Natural killer cell treated with Interleukin-12 subunit alpha and Interleukin-12 subunit beta and Interleukin-15 and Interleukin-18, amount 100 ng/mL, for 72 hours (primary cell): ENCODE measurements around the gene APEX2. TPM values are rescaled to one million over a fixed set of nuclear protein-coding genes. Genes with fewer than 3 reads are reported as not detected.

Source experiments
- ATAC-seq, 2 donors: fragments of 150-1000 bp; cut with Tn5 transposase in 1 of 2; sonication (Bioruptor Pico), chemical (Tn5 transposase) in 1 of 2; 2 replicates each; pipeline ENCODE4 v1.10.0; 2021
- DNase-seq: peaks from one replicate; pipeline ENCODE4 v3.0.0; 2022; ENCODE audit warnings: low spot score
- H3K27ac Mint-ChIP-seq, 2 donors: 1 replicate in 1 of 2; 2 replicates in 1 of 2; pipeline ENCODE4 v1.8.0; 2022; ENCODE audit warnings: mixed read lengths in 2 of 2, mild to moderate bottlenecking in 1 of 2, moderate library complexity in 1 of 2
- H3K27me3 Mint-ChIP-seq, 2 donors: 1 replicate in 1 of 2; 2 replicates in 1 of 2; pipeline ENCODE4 v1.8.0; 2022; ENCODE audit warnings: mixed read lengths in 2 of 2
- H3K36me3 Mint-ChIP-seq: one replicate; pipeline ENCODE4 v1.8.0; 2022; ENCODE audit warnings: mixed read lengths
- H3K4me1 Mint-ChIP-seq, 2 donors: 1 replicate in 1 of 2; 2 replicates in 1 of 2; pipeline ENCODE4 v1.8.0; 2022; ENCODE audit warnings: low read depth in 2 of 2, mixed read lengths in 2 of 2, mild to moderate bottlenecking in 1 of 2
- H3K4me3 Mint-ChIP-seq: one replicate; pipeline ENCODE4 v1.8.0; 2022; ENCODE audit warnings: mixed read lengths
- H3K9me3 Mint-ChIP-seq: 2 replicates; pipeline ENCODE4 v1.8.0; 2022; ENCODE audit warnings: mixed read lengths
- total RNA-seq, 2 donors: library from RNA; stranded (reverse); gene quantifications; one replicate each; pipeline ENCODE4 v1.2.3, GENCODE V29; 2022

The APEX2 gene
- total RNA-seq, 2 donors from 2014 or later = 24.1 to 34.1 TPM

DNA sequence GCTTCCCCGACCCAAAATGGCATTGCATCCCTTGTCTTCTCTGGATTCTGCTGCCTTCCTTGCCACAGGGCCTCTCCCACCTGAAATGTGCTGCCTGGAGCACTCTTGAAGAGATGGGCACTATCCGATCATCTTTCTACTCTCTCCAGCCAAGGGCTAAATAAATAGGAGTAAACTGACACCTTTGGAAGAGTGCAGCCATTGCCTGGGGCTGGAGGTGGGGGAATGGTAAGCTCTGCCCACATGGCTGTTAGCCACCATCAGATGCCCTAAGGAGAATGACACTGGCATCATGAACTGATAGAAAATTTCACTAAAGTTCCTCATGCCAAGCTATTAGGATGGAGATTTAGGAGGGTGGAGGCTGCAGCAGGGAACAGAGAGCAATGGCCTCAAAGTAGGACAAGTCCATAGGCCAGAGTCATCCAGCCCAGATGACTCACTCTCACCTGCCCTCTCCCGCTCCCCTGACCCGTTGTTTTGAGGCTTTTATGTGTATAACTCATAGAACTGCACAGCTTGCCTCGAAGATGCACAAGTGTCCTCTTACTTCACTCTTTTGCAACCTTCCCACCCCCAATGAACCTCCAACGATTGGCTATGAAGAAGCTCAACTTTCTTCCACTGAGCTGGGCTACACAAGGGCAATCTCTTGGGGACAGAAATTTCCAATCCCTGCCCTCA lies 5.4 kb upstream of the APEX2 start:
- no peaks in the 10 kb centered on the region for H3K36me3 Mint-ChIP-seq
- H3K4me1 Mint-ChIP-seq = peaks cover 2 to 7% of the 10 kb centered on the region in 2 donors
- no peak overlapping the region for H3K4me3 Mint-ChIP-seq
- ATAC-seq = no peak
- H3K9me3 Mint-ChIP-seq = no peaks in the 10 kb centered on the region
- H3K27ac Mint-ChIP-seq = no peak overlapping the region
- H3K27me3 Mint-ChIP-seq = peaks cover 0 to 8% of the 10 kb centered on the region in 2 donors
- DNase-seq = no peak

DNA sequence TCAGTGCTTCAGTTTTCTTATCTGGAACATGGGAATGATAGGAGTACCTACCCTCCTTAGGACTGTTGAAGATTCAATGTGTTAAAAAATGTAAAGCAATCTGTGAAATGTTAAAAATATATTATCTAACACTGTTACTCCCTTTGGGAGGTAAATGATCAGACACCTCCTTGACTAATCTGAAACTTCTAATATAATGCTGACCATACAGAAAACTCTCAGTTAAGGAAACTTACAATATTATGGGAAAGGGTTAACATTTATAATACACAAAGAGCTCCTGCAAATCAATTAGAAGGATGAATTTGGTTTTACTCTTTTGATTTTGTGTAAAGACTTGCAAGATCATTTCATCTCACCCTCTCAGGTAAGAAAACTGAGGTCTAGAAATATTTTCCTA lies 4.5 kb upstream of the APEX2 start:
- Mint-ChIP-seq H3K4me3 (no peak overlapping the region), H3K4me1 (peaks cover 6 to 11% of the 10 kb centered on the region in 2 donors), H3K27ac (no peak overlapping the region), H3K27me3 (peaks cover 0 to 10% of the 10 kb centered on the region in 2 donors), H3K36me3 (peaks cover 3% of the 10 kb centered on the region), H3K9me3 (no peaks in the 10 kb centered on the region)
- DNase-seq (no peak), ATAC-seq (no peak)

DNA sequence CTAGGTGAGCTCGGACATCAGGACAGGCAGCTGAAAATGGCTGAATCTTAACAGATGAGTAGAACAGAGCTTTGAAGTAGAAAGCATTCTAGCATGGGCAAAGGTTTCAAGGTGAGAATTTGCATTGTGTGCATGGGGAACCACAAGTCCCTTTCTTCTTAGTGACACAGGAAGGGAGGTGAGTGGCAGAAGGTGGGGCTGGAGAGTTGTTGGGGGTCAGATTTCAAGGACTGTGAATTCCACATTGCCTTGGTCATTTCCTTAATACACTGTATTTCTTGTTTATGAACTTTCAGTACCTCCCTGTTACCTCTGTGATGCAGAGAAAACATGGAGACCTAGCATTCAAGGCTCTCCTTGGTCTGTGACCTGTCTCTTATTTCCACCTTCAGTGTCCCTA lies 4.1 kb downstream of the APEX2 start:
- no peak for ATAC-seq
- DNase-seq = no peak
- Mint-ChIP-seq H3K27ac (peak overlapping the region in 1 of 2 donors; percentile 40), H3K9me3 (no peaks in the 10 kb centered on the region), H3K4me1 (peaks cover 23 to 27% of the 10 kb centered on the region in 2 donors), H3K36me3 (peaks cover 23% of the 10 kb centered on the region), H3K4me3 (no peak overlapping the region), H3K27me3 (peaks cover 0 to 7% of the 10 kb centered on the region in 2 donors)

DNA sequence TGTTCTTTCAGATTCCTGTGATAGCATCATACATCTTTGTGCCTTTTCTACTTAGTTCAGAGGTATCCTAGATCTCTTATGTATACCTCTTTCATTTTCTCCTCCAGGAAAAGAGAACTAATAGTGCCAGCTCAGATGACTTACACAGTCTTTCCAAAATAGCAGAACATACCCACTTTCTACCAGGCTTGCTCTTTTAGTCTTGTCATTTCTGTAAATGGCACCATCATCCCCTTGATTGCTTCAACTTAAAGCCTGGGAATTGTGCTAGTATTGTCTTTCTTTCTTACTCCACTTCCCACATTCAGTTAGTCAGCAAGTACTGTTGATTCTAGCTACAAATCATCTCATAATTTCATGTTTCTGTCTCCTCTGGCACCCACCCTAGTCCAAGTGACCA lies 5.1 kb downstream of the APEX2 start:
- Mint-ChIP-seq H3K27ac (no peak overlapping the region), H3K4me3 (no peak overlapping the region), H3K27me3 (peaks cover 0 to 7% of the 10 kb centered on the region in 2 donors), H3K9me3 (no peaks in the 10 kb centered on the region), H3K4me1 (peaks cover 22 to 23% of the 10 kb centered on the region in 2 donors), H3K36me3 (peaks cover 23% of the 10 kb centered on the region)
- DNase-seq = no peak
- ATAC-seq = no peak

DNA sequence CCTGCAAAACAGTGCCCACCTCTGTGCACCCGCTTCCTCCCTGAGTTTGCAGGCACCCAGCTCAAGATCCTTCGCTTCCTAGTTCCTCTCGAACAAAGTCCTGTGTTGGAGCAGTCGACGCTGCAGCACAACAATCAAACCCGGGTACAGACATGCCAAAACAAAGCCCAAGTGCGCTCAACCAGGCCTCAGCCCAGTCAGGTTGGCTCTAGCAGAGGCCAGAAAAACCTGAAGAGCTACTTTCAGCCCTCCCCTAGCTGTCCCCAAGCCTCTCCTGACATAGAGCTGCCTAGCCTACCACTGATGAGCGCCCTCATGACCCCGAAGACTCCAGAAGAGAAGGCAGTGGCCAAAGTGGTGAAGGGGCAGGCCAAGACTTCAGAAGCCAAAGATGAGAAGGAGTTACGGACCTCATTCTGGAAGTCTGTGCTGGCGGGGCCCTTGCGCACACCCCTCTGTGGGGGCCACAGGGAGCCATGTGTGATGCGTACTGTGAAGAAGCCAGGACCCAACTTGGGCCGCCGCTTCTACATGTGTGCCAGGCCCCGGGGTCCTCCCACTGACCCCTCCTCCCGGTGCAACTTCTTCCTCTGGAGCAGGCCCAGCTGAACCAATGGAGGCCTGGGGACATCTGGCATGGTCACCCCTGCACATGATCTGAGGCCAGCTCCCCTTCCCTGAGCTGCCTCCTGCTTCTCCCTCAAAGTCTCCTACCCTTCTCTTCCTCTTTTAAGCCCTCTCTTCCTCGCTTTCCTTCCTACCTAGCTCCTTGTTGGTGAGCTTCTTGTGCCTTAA lies 6.9 kb downstream of the APEX2 start:
- Mint-ChIP-seq H3K4me3 (no peak overlapping the region), H3K4me1 (peaks cover 10% of the 10 kb centered on the region in 2 donors), H3K9me3 (no peaks in the 10 kb centered on the region), H3K27ac (no peak overlapping the region), H3K36me3 (peaks cover 16% of the 10 kb centered on the region), H3K27me3 (no peaks in the 10 kb centered on the region)
- no peak for DNase-seq
- ATAC-seq = no peak

DNA sequence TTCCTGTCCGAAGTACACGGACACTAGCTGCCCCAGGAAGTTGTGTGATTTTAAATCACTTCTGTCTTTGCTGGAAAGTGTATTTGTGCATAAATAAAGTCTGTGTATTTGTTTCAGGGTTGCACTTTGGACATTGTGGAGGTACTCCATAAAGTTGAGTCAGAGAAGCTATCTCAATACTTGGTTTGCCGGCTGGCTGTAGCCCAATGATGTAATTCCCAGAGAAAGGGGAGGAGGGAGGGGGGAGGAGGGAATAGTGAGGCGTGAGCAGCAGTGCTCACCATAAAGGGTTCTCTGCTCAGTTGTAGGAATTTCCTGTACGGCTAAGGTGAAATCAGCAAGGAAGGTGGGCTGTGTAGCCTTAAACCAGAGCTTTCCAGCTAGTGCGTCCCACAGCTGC lies 7.5 kb downstream of the APEX2 start:
- no peak for DNase-seq
- Mint-ChIP-seq H3K36me3 (peaks cover 16% of the 10 kb centered on the region), H3K4me1 (peaks cover 10% of the 10 kb centered on the region in 2 donors), H3K9me3 (no peaks in the 10 kb centered on the region), H3K4me3 (no peak overlapping the region), H3K27ac (no peak overlapping the region), H3K27me3 (no peaks in the 10 kb centered on the region)
- ATAC-seq = no peak

DNA sequence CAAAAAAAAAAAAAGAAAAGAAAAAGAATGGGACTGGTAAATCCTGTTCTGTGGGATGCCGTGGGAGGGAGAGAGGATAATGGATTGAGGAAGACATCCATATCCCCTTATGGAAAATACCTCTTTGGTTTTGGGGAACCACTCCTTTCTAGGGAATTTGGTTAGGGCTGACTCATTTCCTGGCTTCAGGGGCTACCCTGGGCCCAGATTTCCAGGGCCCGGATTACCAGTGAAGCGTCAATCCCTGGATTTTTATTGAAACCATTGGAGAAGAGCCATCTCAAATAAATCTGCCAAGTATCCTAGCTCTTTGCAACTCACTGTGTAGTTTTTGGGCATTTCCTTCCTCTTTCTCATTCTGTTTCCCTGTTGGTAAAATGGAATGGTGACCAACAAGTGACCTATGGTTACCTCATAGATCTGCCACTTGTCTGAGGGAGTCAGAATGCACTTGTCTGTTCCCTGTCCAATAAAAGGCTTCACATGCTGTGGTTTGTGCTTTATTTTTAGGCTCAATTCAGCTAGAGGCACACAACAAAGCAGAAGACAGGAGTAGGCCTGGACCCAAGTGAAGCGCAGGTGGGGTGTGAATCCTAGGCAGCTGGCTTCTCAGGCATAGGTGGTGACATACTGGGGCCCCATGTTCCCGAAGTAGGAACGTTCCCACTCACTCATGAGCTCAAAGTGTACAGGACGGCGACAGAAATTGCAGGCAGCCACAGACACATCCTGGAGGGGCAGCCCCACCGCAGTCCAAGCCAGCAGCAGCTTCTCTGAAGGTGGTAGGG lies 8.6 kb downstream of the APEX2 start:
- no peaks in the 10 kb centered on the region for H3K9me3 Mint-ChIP-seq
- DNase-seq = peak; percentile 64

DNA sequence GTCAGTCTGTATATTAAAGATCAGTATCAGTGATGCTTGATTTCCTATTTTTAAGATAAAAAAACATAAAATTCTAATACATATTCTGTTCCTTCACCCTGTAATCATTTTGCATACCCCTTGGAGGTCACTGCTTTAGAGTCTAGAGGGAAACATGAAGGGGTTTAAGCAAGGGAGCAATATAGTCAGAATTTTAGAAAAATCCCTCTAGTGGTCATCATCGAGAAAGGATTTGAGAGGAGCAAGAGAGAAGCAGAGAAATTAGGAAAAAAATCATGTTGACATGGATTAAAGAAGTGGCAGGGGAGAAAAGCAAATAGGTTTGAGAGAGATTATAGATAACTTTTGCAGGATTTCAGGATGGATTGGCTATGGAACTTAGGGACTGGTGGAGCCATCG lies 11.1 kb downstream of the APEX2 start:
- H3K4me3 Mint-ChIP-seq = no peak overlapping the region
- no peaks in the 10 kb centered on the region for H3K36me3 Mint-ChIP-seq
- ATAC-seq = no peak
- no peaks in the 10 kb centered on the region for H3K9me3 Mint-ChIP-seq
- H3K27me3 Mint-ChIP-seq = peaks cover 0 to 2% of the 10 kb centered on the region in 2 donors
- no peak for DNase-seq
- no peak overlapping the region for H3K27ac Mint-ChIP-seq
- peaks cover 0 to 4% of the 10 kb centered on the region in 2 donors for H3K4me1 Mint-ChIP-seq

More for the DNA sequence above, 8.6 kb downstream of the APEX2 start:
- no peak overlapping the region for H3K4me3 Mint-ChIP-seq
- H3K4me1 Mint-ChIP-seq = peaks cover 6 to 10% of the 10 kb centered on the region in 2 donors
- no peak overlapping the region for H3K27ac Mint-ChIP-seq
- no peaks in the 10 kb centered on the region for H3K27me3 Mint-ChIP-seq
- peaks cover 13% of the 10 kb centered on the region for H3K36me3 Mint-ChIP-seq
- peak in 1 of 2 donors; percentile 33 for ATAC-seq

DNA sequence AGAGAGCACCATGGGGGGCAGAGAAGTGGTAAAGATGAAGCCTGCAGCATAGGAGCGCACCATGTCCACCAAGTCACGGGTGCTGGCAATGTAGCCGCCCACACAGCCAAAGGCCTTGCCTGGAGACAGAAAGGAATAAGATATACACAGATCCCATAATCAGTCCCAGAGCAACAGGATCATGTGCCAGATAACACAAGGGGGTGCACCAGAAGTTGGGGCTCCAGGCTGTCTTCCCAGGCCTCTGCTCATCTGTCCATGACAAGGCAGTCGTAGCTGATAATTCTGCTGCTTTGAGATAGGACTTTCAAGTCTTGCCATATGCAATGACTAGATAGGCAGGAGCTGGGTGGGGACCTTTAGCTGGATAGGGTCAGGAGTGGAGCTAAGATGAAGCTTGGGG lies 14.7 kb downstream of the APEX2 start:
- no peak for DNase-seq
- H3K4me3 Mint-ChIP-seq = no peak overlapping the region
- H3K27ac Mint-ChIP-seq = no peak overlapping the region
- H3K4me1 Mint-ChIP-seq = no peaks in the 10 kb centered on the region
- H3K27me3 Mint-ChIP-seq = peaks cover 0 to 2% of the 10 kb centered on the region in 2 donors
- H3K36me3 Mint-ChIP-seq = no peaks in the 10 kb centered on the region
- ATAC-seq = no peak
- H3K9me3 Mint-ChIP-seq = no peaks in the 10 kb centered on the region

DNA sequence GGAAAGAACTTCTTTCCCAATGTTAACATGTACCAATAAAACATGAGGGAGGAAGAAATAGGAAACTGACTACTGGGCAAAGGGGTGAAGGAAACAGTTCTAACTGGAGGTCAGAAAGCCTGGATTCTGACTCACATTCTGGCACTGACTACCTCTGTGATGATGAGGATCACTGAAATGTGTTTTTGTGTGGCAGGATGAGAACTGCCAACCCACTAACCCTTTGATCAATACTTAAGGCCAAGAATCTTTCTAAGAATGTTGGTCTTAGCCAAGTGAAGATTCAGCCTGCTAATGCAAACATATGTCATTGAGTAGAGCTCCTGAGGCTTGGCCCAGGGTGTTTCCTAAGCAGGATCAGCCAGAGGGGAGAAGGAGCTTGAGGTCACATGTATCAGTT lies 26.0 kb downstream of the APEX2 start:
- no peaks in the 10 kb centered on the region for H3K9me3 Mint-ChIP-seq
- no peak for ATAC-seq
- peaks cover 0 to 28% of the 10 kb centered on the region in 2 donors for H3K27me3 Mint-ChIP-seq
- DNase-seq = no peak
- H3K4me1 Mint-ChIP-seq = no peaks in the 10 kb centered on the region
- H3K36me3 Mint-ChIP-seq = no peaks in the 10 kb centered on the region
- no peak overlapping the region for H3K27ac Mint-ChIP-seq
- no peak overlapping the region for H3K4me3 Mint-ChIP-seq

DNA sequence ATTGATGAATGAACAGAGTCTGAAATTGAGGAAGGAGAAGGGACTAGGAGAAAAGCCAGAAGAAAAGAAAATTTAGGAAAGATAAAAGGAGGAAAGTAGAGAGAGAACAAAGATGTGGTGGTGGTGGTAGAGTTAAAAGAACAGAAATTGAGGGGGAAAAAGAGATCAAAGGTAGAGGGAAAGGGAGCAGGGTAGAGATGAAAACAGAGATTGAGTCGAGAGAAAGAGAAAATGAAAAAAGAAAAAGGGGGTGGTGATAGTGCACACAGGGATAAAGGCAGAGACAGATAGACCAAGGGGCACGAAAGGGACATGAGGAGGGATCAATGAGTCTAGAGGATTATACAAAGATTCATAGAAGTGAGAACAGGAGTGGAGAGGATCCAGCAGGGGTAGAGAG lies 26.7 kb downstream of the APEX2 start:
- Mint-ChIP-seq H3K9me3 (no peaks in the 10 kb centered on the region), H3K27ac (no peak overlapping the region), H3K27me3 (peaks cover 0 to 25% of the 10 kb centered on the region in 2 donors), H3K4me3 (no peak overlapping the region), H3K36me3 (no peaks in the 10 kb centered on the region), H3K4me1 (no peaks in the 10 kb centered on the region)
- DNase-seq = no peak
- ATAC-seq = no peak

DNA sequence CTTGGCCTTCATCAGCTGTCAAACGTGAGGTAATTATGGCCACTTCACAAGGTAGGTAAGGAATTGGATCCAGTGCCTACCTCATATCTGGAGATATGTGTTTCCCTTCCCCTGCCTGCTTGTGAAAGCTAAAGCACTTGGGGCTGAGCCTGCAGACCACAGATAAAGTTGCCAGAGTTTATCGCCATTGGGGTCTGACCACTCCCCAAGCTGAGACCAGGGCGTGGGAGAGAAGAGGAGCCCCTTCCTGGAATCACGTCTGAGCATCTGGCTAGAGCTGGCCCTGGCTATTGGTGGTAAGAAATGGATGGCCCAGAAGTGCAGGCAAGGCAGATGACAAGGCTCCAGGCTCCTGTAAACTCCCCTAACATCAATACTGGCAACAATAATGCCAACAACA lies 27.9 kb downstream of the APEX2 start:
- no peak for ATAC-seq
- no peak for DNase-seq
- Mint-ChIP-seq H3K27me3 (peaks cover 0 to 29% of the 10 kb centered on the region in 2 donors), H3K4me3 (no peak overlapping the region), H3K9me3 (no peaks in the 10 kb centered on the region), H3K4me1 (peaks cover 0 to 2% of the 10 kb centered on the region in 2 donors), H3K27ac (no peak overlapping the region), H3K36me3 (no peaks in the 10 kb centered on the region)

DNA sequence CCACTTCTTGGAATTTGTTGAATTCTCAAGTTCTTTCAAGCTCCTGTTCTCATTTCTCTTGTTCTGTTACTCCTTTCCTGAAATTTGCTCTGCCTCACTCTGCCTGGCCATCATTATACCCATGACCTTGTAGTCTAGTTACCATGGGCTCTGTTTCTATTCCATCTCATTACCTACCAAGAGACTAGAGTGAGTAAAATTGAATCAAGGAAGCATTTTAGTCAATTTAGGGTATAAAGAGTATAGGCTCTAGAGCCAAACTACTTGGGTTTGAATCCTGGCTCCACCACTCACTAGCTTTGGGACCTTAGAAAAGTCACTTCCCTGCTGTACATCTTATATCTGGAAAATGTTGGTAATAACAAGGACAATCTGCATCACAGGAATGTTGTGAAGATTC lies 28.4 kb downstream of the APEX2 start:
- no peak overlapping the region for H3K27ac Mint-ChIP-seq
- no peaks in the 10 kb centered on the region for H3K36me3 Mint-ChIP-seq
- peaks cover 0 to 2% of the 10 kb centered on the region in 2 donors for H3K4me1 Mint-ChIP-seq
- no peak for DNase-seq
- peaks cover 0 to 34% of the 10 kb centered on the region in 2 donors for H3K27me3 Mint-ChIP-seq
- ATAC-seq = no peak
- no peaks in the 10 kb centered on the region for H3K9me3 Mint-ChIP-seq
- no peak overlapping the region for H3K4me3 Mint-ChIP-seq

DNA sequence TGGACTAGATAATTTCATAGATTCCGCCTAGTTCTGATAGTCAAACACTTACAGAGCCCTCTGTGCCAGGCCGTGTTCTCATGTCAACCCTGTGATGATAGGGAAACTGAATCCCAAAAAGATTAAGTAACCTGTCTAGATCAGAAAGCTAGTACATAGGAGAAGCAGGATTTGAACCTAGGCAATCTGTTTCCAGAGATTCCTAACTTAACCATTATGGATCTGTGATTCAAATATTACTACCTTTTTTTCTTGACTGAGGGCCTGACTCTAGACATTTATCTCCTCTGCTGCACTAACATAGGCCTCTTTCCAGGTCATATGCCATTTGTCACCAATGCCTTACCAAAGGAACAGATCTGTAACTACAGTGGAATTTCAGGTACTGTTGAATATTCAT lies 29.1 kb downstream of the APEX2 start:
- Mint-ChIP-seq H3K4me1 (peaks cover 0 to 2% of the 10 kb centered on the region in 2 donors), H3K4me3 (no peak overlapping the region), H3K9me3 (no peaks in the 10 kb centered on the region), H3K27me3 (peaks cover 0 to 34% of the 10 kb centered on the region in 2 donors), H3K36me3 (no peaks in the 10 kb centered on the region), H3K27ac (no peak overlapping the region)
- DNase-seq (no peak), ATAC-seq (no peak)
